NB4 (cell line): ENCODE results near the gene FAAP20.
A peak's percentile ranks its signal among the peaks of the same experiment; 100 is the strongest.

ENCODE experiments used
- DNase-seq: peaks from one replicate; pipeline ENCODE4 v3.0.0; 2010; ENCODE audit warnings: low read depth
- H3K4me3 ChIP-seq: one replicate; pipeline ENCODE4 v1.5.1; 2011; ENCODE audit warnings: mild to moderate bottlenecking, low read depth, low read length, moderate library complexity
- MYC ChIP-seq: IDR thresholded peaks from 2 replicates; pipeline ENCODE4 v1.6.1; 2011; ENCODE audit warnings: low read depth, low read length
- POLR2A ChIP-seq: IDR thresholded peaks from 2 replicates; pipeline ENCODE4 v1.6.1; 2011; ENCODE audit warnings: mild to moderate bottlenecking; ENCODE audit not compliant: insufficient read length; ENCODE audit errors: extremely low read depth
- TF ChIP-seq, protein P1 (sequence below): IDR thresholded peaks from 2 replicates; pipeline ENCODE4 v1.6.1; 2011; ENCODE audit warnings: low read depth, low read length
- TF ChIP-seq, protein P2 (sequence below): IDR thresholded peaks from one replicate; pipeline ENCODE4 v1.5.1; 2012; ENCODE audit warnings: low read depth, low read length

FAAP20 gene

DNA sequence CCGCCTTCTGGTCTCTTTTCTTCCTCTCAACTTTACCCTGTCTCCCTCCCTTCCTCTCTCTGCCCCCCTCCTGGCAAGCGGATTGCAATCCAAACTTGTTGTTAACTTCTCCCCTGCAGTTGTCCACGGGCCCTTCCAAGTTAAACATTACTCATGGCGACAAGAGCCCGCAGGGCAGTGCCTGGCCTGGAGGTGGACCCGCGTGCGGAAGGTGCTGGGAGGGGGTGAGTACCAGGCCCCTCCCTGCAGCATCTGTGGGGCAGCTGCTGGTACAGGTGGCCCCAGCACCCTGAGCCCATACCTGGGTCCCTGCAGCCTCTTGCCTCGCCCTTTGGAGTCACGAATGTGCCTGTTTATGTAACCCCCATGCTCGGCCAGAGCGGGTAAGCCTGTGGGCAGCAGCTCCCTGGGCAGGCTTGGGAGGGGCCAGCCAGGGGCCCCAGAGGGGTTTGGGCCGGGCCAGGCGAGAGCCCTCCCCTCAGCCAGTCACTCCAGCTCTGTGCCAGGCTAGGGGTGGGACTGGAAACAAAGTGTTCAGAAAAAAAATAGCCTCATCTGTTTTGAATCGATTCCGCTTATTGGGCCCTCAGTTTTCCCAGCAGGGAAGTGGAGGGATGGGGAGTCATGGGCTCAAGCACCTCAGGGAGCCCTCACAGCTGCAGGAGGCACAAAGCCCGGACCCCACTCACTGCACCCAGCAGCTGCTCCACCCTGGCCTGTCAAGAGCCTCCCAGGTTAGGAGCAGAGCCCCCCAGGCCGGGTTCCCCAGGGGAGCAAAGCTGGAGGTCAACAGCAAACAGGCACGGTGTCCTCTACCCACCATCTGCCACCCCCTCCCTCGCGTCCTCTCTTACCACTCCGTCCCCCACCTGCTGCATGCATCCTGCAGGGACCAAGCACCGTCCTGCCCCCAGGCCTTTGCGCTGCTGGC lies 14.0 kb upstream of the FAAP20 start:
- TF ChIP-seq, protein P1, sequence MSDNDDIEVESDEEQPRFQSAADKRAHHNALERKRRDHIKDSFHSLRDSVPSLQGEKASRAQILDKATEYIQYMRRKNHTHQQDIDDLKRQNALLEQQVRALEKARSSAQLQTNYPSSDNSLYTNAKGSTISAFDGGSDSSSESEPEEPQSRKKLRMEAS: no peak
- no peak for TF ChIP-seq POLR2A
- no peak for DNase-seq
- no peak overlapping the region for H3K4me3 ChIP-seq

DNA sequence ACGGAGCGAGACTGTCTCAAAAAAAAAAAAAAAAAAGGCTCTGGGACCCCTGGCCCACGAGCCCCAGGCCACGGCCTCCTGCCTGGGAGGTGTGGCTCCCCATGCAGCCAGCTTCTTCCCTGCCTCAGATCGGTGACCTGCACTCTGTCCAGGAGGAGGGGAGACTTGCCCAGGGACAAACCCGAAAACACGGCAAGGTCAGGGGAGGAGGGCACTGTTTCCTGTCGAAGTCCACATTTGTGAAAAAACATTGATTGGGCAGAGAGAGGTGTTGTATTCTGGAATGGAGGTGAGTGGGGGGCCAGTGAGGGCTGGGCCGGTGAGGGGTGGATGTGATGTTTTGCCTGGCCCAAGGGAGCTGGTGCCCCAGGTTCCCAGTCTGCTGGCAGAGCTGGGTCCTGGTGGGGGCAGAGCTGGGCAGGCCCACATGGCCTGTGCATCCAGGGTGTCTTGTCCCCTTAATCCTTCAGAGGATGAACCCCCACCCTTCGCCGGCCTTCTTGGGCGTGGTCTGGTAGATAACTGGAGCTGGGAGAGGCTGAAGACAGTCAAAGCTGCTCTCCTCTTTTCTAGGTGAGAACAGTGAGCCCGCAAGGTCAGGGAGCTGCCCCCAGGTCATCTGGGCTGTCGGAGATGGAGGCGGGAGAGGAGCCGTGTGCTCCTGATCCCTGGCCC lies 12.4 kb upstream of the FAAP20 start:
- no peak overlapping the region for H3K4me3 ChIP-seq
- no peak for DNase-seq
- TF ChIP-seq POLR2A (no peak), MYC (no peak)
- TF ChIP-seq, protein P2, sequence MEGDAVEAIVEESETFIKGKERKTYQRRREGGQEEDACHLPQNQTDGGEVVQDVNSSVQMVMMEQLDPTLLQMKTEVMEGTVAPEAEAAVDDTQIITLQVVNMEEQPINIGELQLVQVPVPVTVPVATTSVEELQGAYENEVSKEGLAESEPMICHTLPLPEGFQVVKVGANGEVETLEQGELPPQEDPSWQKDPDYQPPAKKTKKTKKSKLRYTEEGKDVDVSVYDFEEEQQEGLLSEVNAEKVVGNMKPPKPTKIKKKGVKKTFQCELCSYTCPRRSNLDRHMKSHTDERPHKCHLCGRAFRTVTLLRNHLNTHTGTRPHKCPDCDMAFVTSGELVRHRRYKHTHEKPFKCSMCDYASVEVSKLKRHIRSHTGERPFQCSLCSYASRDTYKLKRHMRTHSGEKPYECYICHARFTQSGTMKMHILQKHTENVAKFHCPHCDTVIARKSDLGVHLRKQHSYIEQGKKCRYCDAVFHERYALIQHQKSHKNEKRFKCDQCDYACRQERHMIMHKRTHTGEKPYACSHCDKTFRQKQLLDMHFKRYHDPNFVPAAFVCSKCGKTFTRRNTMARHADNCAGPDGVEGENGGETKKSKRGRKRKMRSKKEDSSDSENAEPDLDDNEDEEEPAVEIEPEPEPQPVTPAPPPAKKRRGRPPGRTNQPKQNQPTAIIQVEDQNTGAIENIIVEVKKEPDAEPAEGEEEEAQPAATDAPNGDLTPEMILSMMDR: no peak
- TF ChIP-seq, protein P1: no peak

DNA sequence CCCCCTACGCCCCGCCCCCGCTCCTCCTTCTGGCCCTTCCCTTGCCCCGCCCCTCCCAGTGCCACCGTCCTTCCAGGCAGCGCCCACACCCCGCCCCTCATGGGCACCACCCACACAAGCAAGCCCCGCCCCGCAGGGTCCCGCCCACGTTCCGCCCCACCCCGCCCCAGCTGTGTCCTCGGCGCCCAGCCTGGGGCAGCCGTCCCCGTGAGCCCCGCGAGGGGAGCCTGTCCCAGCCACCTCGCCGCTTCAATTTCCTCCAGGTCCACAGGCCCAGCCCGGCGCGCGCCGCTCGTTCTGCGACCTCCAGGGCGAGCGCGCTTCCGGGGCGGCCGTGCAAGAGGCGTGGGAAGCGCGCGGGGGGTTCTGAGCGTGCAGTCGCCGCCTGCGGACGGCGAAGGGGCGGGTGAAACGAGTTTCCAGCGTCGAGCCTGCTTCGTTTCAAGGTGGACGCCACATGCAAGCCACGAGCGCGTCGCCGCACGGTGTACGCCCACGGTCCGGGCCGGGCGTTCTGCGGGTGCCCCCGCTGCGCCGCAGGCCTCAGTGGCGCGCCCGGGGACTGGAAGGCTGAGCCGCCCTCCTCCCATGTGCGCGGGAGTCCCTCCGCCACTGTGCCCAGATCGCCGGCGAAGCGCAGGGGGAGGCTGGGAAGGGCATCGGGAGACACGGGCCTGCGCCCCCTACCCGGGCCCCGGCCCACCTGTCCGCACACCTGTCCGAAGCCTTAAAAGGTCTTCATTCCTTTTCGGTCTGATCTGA lies 10.8 kb upstream of the FAAP20 start:
- TF ChIP-seq, protein P1: no peak
- TF ChIP-seq, protein P2: no peak
- TF ChIP-seq POLR2A: no peak
- TF ChIP-seq MYC: no peak
- peak; percentile 89 for DNase-seq
- no peak overlapping the region for H3K4me3 ChIP-seq

DNA sequence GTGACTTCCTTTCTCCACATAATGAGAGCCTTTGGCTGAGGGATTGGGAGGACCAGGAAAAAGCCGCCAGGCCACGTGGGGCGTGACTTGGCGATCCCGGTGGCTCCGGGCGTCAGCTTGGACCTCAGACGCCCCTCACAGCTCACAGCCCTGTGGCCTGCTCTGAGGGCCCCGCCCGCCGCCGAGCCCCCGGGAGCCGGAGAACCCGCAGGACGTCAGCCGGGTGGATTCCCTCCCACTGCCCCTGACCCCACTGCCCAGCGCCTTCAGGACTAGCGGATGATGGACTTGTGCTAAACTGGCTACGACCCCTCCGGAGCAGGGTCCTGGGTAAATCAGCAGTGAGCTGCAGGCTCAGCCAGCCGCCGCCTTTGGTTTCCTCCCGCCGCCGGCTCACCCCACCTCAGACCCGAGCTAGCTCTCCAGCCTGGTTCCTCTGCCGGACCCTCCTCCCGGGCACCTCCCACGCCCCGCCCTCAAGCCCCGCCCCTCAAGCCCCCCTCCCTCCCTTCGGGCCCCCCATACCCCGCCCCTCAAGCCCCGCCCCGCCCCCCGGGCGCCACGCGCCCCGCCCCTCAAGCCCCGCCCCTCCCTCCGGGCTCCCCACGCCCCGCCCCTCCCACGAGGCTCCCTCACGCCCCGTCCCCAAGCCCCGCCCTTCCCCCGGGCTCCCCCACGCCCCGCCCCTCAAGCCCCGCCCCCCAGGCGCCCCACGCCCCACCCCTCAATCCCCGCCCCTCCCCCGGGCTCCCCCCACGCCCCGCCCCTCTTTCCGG lies 10.0 kb upstream of the FAAP20 start:
- DNase-seq: peak; percentile 83
- TF ChIP-seq, protein P2: no peak
- TF ChIP-seq POLR2A (no peak), MYC (no peak)
- TF ChIP-seq, protein P1: no peak
- peak overlapping the region; percentile 25 for H3K4me3 ChIP-seq

DNA sequence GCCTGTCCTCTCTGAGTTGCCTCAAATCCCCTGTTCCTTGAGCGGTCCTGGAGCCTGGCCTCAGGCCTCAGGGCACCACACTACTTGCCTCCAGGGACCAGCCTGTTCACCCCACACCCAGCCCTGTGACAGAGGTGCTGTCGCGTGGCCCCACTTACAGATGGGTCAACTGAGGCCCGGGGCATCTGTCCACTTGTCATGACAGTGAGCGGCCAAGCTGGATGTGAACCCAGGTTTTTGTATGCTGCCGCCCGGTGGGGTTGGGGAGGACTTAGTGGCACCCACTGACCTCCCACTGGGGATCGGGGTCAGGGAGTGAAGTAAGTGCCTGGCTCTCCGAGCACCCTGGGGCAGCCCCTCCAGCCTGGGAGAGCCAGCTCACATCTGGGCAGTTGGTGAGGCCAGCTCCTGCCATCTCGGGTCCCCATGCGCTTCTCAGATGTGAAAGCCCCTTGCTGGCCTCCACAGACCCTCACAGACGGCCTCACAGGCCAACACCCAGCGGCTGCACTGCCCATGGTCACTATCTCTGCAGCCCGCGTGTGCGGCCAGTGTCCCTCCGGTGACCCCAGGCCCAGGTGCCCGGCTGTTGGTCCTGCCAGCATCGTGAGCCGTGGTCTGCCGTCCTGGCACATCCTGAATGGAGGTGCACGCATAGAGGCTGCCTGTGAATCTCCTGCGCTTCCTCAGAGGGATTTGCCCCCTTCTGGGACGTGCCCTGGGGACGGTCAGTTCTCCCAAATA lies 9.3 kb upstream of the FAAP20 start:
- H3K4me3 ChIP-seq: no peak overlapping the region
- TF ChIP-seq, protein P2: no peak
- no peak for TF ChIP-seq POLR2A
- DNase-seq: no peak
